Keratinocyte (primary cell): Measurements from ENCODE around the gene SLC35E2B.
"Not testable (repeated sequence)": the region's sequence is repeated elsewhere in the genome, so short reads cannot be mapped to it uniquely, and the experiment has no call there.

Experiments
- CTCF ChIP-seq, 3 experiments: IDR thresholded peaks in 1 of 3; conservative IDR thresholded peaks in 1 of 3; optimal IDR thresholded peaks in 1 of 3; 2 replicates in 2 of 3; 3 replicates in 1 of 3; pipeline versions ENCODE3 to v1.5.1; 2011; ENCODE audit warnings: low read length in 3 of 3, mild to moderate bottlenecking in 3 of 3, moderate library complexity in 2 of 3, control low read depth in 1 of 3, inconsistent platforms in 1 of 3; ENCODE audit not compliant: insufficient read depth in 2 of 3; ENCODE audit errors: extremely low read depth in 1 of 3
- EZH2 ChIP-seq: IDR thresholded peaks from one replicate; pipeline ENCODE4 v1.6.1; 2012; ENCODE audit warnings: inconsistent platforms, mild to moderate bottlenecking, low read length, moderate library complexity

GRCh38 chr1:1737675-1738590 lies 45.3 kb upstream of the SLC35E2B start:
- not testable (repeated sequence) for TF ChIP-seq CTCF (optimal IDR thresholded peaks at IDR 0.05 in 1 of 3, IDR thresholded peaks at IDR 0.05 in 1 of 3, conservative IDR thresholded peaks at IDR 0.05 in 1 of 3; ENCODE audit: extremely low read depth in 1 of 3, insufficient read depth in 2 of 3, low read length in 3 of 3); EZH2
